A375 (cell line): ENCODE results near the gene ENDOG. TPM values are rescaled to one million over a fixed set of nuclear protein-coding genes. Genes with fewer than 3 reads are reported as not detected.

Experiments used
- total RNA-seq: library from RNA; depleted of rRNA; stranded (reverse); fragments of >200 nt; shearing (Covaris generic); gene quantifications from 2 replicates; pipeline ENCODE4 v1.2.3, GENCODE V29; 2014; rRNA removed

Gene ENDOG
- 28.2 and 29.4 TPM in 2 replicates for total RNA-seq

DNA sequence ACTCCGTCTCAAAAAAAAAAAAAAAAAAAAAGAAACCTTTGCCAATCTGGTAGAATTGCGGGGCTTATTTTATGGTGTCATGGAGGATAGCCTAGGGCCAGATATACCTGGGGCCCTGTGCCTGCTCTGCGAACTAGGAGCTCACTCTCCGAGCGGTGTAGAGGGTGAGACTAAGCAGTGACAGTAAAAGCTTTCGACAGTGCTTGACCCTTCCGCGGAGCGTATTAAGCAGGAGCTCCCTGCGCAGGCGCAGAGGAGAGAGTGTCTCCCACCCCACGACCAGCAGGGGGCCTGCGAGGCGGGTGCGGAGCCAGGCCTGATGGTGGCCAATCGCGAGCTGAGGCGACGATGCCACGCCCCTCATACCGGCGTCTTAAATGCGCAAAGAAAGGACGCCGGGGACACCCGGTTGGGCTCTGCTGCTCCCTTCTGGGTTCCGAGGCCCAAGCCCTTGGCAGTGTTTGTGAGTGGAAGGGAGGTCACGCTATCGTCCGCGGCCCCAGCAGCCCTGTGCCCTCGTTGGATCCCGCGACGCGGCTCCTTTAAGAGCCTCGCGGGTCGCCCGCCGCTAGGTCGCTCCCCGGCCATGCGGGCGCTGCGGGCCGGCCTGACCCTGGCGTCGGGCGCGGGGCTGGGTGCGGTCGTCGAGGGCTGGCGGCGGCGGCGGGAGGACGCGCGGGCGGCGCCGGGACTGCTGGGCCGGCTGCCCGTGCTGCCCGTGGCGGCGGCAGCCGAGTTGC lies at the start of gene ENDOG:
Gene ENDOG, plus strand, starts transcription at position 402 of the 740 bp plus-strand sequence. Its CDS starts 185 bp downstream, at position 587.

GRCh38 chr9:128771745-128772519 lies 46.4 kb upstream of the ENDOG start, which contains the start of gene ZER1:
TSS of gene ZER1 (minus strand) at chr9:128771927. CDS start at chr9:128755565, 16,362 bp downstream.

DNA sequence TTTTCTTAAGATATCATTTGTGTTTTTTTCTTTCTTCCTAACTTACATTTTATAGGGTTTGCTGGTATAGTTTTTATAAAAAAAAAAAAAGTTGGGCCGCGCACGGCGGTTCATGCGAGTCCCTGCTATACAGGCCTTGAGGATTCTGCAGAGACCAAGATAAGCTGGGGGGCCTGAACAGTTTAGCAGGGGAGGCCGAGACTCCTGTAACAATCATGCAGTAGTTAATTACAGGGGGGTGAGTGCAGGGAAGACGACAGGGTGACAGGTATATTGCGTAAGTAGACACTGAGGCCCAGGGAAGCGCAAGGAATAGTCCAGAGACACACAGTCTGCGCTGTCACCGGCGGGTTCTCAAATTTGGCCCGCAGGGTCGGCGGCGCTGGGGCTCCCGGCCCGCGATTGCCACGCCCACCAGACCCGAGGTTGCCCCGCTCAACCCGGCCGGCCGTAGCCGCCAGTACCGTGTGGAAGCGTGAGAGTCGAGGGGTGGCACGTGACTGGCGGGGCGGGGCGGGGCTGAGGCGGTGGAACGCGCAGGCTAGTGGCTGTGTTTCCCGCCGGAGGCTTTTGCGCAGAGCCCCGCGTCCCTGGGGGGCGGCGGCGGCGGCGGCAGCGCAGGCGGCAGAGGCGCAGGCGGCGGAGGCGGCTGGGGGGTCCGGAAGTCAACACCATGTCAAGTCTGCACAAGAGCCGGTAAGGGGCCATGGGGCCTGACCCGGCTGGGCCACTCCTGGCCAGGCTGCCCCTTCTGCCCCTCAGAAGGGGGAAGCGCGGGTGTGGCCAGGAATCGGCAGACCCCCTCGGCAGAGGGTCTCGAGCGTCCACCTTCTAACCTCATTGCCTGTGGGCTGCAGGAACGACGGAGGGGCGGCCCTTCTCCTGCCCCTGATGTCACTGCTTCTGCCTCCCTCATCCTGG lies 31.4 kb upstream of the ENDOG start, which contains the start of gene TBC1D13:
Gene TBC1D13, plus strand, starts transcription at position 573 of the 921 bp plus-strand sequence. Its CDS starts 101 bp downstream, at position 674.

DNA sequence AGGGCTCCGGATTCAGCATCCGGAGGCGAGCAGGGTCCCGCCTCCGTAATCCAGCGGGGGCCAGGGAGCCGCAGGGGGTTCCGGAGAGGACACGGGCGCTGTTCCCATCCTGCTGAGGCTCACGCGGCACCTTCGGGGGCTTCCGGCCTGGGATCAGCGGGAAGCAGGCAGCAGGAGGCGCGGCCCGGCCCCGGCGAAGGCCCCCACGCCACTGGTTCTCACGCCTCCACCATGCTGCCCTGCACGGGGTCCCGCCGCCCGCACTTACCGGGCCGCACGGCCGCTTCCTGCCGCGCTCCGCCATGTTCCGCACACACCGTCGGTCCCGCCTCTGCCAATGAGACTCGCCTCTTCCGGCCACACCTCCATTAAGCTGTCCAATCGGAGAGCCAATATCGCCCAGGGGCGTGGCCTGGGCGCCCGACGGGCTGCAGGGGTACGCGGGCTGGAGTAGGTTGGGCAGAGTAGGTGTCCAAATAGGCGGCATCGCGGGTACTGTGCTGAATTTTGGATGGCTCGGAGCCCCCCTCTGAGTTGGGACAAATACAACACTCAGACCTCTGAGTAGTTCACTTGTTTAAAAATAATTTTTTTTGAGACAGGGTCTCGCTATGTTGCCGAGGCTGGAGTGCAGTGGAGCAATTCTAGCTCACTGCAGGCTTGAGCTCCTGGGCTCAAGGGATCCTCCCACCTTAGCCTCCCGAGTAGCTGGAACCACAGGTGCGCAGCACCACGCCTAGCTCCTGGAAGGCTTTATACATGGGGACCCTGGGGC lies 11.4 kb downstream of the ENDOG start, which contains the start of gene SPOUT1:
Gene SPOUT1, minus strand, starts transcription at position 318 of the 775 bp plus-strand sequence. Its CDS starts 14 bp downstream, at position 304.

Other genes starting within 250 kb of the ENDOG start
- 179 and 221 TPM in 2 replicates for gene DYNC2I2, start 161.7 kb upstream of the ENDOG start, total RNA-seq
- gene SET, start 129.3 kb upstream of the ENDOG start, total RNA-seq = 789 and 951 TPM in 2 replicates
- 12.7 and 14.0 TPM in 2 replicates for gene PKN3, start 116.0 kb upstream of the ENDOG start, total RNA-seq
- 54.5 and 62.5 TPM in 2 replicates for gene ZDHHC12, start 94.4 kb upstream of the ENDOG start, total RNA-seq
- gene ZER1, start 46.6 kb upstream of the ENDOG start, total RNA-seq = 16.3 and 20.9 TPM in 2 replicates
- 11.1 and 12.6 TPM in 2 replicates for gene TBC1D13, start 31.2 kb upstream of the ENDOG start, total RNA-seq
- 35.0 and 54.4 TPM in 2 replicates for gene SPOUT1, start 11.3 kb downstream of the ENDOG start, total RNA-seq
- gene KYAT1, start 63.5 kb downstream of the ENDOG start, total RNA-seq = 11.1 and 13.8 TPM in 2 replicates
- 38.5 and 42.1 TPM in 2 replicates for gene LRRC8A, start 63.6 kb downstream of the ENDOG start, total RNA-seq
- not detected in 2 replicates for gene PHYHD1, start 102.5 kb downstream of the ENDOG start, total RNA-seq
- 15.7 and 19.6 TPM in 2 replicates for gene DOLK, start 129.1 kb downstream of the ENDOG start, total RNA-seq
- 56.5 and 64.3 TPM in 2 replicates for gene NUP188, start 129.2 kb downstream of the ENDOG start, total RNA-seq
- gene SH3GLB2, start 209.8 kb downstream of the ENDOG start, total RNA-seq = 53.9 and 63.8 TPM in 2 replicates
- gene MIGA2, start 218.1 kb downstream of the ENDOG start, total RNA-seq = 23.6 and 30.1 TPM in 2 replicates